Measurements from ENCODE around the gene ACTL8. TPM values are rescaled to one million over a fixed set of nuclear protein-coding genes. Genes with fewer than 3 reads are reported as not detected.
A peak's percentile ranks its signal among the peaks of the same experiment; 100 is the strongest.

Gene ACTL8
- total RNA-seq, 1 donor from 2014 or later = not detected

GRCh38 chr1:17825273-17826164 lies 70.4 kb downstream of the ACTL8 start:
- H3K27me3 Mint-ChIP-seq (ENCODE audit: insufficient read depth, low read depth) = peaks cover 5% of the 10 kb centered on the region
- Histone ChIP-seq H2AFZ (replicated peaks) (peak overlapping the region; percentile 29), H3K4me1 (peaks cover 5% of the 10 kb centered on the region), H4K20me1 (ENCODE audit: low read depth) (no peaks in the 10 kb centered on the region), H3K27me3 (no peaks in the 10 kb centered on the region), H3K9ac (no peak overlapping the region), H3K4me2 (no peak overlapping the region), H3K4me3 (no peak overlapping the region), H3K27ac (no peak overlapping the region), H3K79me2 (ENCODE audit: low read depth) (no peaks in the 10 kb centered on the region), H3K36me3 (no peaks in the 10 kb centered on the region), H3F3A (ENCODE audit: low read depth) (no peaks in the 10 kb centered on the region), H3K9me3 (ENCODE audit: low read depth) (no peaks in the 10 kb centered on the region)
- TF ChIP-seq EZH2phosphoT487 (IDR thresholded peaks at IDR 0.05) (no peak), EZH2 (IDR thresholded peaks at IDR 0.05) (no peak)
- no peak overlapping the region for H3K4me3 Mint-ChIP-seq
- H3K9me3 Mint-ChIP-seq = no peaks in the 10 kb centered on the region
- no peak overlapping the region for H3K27ac Mint-ChIP-seq
- H3K36me3 Mint-ChIP-seq = no peaks in the 10 kb centered on the region
- no peaks in the 10 kb centered on the region for H3K4me1 Mint-ChIP-seq
- no peak for DNase-seq (ENCODE audit: low spot score)

GRCh38 chr1:17826165-17826488 lies 71.0 kb downstream of the ACTL8 start:
- Histone ChIP-seq H3K27ac (no peak overlapping the region), H2AFZ (replicated peaks) (no peak overlapping the region), H3K36me3 (no peaks in the 10 kb centered on the region), H3K79me2 (ENCODE audit: low read depth) (no peaks in the 10 kb centered on the region), H4K20me1 (ENCODE audit: low read depth) (peaks cover 5% of the 10 kb centered on the region), H3K9ac (no peak overlapping the region), H3K4me2 (no peak overlapping the region), H3F3A (ENCODE audit: low read depth) (no peaks in the 10 kb centered on the region), H3K4me3 (no peak overlapping the region), H3K27me3 (no peaks in the 10 kb centered on the region), H3K9me3 (ENCODE audit: low read depth) (no peaks in the 10 kb centered on the region), H3K4me1 (peaks cover 5% of the 10 kb centered on the region)
- TF ChIP-seq EZH2phosphoT487 (IDR thresholded peaks at IDR 0.05) = no peak
- TF ChIP-seq CTCF (IDR thresholded peaks at IDR 0.05) = peak; percentile 79
- no peaks in the 10 kb centered on the region for H3K4me1 Mint-ChIP-seq
- peak; percentile 74 for DNase-seq (ENCODE audit: low spot score)
- H3K36me3 Mint-ChIP-seq = no peaks in the 10 kb centered on the region
- H3K27ac Mint-ChIP-seq = no peak overlapping the region
- no peaks in the 10 kb centered on the region for H3K9me3 Mint-ChIP-seq
- no peak overlapping the region for H3K4me3 Mint-ChIP-seq
- H3K27me3 Mint-ChIP-seq (ENCODE audit: insufficient read depth, low read depth) = peaks cover 8% of the 10 kb centered on the region

- Histone ChIP-seq H3K4me1 (peaks cover 5% of the 10 kb centered on the region), H3K9ac (no peak overlapping the region), H3K9me3 (ENCODE audit: low read depth) (no peaks in the 10 kb centered on the region), H3K27ac (no peak overlapping the region), H3K4me3 (no peak overlapping the region), H4K20me1 (ENCODE audit: low read depth) (peaks cover 18% of the 10 kb centered on the region), H2AFZ (replicated peaks) (no peak overlapping the region), H3K4me2 (no peak overlapping the region), H3K79me2 (ENCODE audit: low read depth) (no peaks in the 10 kb centered on the region), H3K36me3 (no peaks in the 10 kb centered on the region), H3F3A (ENCODE audit: low read depth) (no peaks in the 10 kb centered on the region), H3K27me3 (no peaks in the 10 kb centered on the region)
- TF ChIP-seq EZH2 (IDR thresholded peaks at IDR 0.05) = no peak
- TF ChIP-seq CTCF (IDR thresholded peaks at IDR 0.05) = no peak
- no peak for TF ChIP-seq EZH2phosphoT487 (IDR thresholded peaks at IDR 0.05)
- Mint-ChIP-seq H3K9me3 (no peaks in the 10 kb centered on the region), H3K36me3 (no peaks in the 10 kb centered on the region), H3K4me3 (no peak overlapping the region), H3K27ac (no peak overlapping the region), H3K4me1 (peaks cover 3% of the 10 kb centered on the region), H3K27me3 (ENCODE audit: insufficient read depth, low read depth) (peaks cover 23% of the 10 kb centered on the region)
- no peak for DNase-seq (ENCODE audit: low spot score)
Observed at GRCh38 chr1:17828991-17829390, 73.9 kb downstream of the ACTL8 start.

- Histone ChIP-seq H3K79me2 (ENCODE audit: low read depth) (no peaks in the 10 kb centered on the region), H3K9me3 (ENCODE audit: low read depth) (no peaks in the 10 kb centered on the region), H3F3A (ENCODE audit: low read depth) (no peaks in the 10 kb centered on the region), H4K20me1 (ENCODE audit: low read depth) (peaks cover 18% of the 10 kb centered on the region), H2AFZ (replicated peaks) (no peak overlapping the region), H3K36me3 (no peaks in the 10 kb centered on the region), H3K27ac (no peak overlapping the region), H3K4me3 (no peak overlapping the region), H3K4me1 (peaks cover 5% of the 10 kb centered on the region), H3K27me3 (no peaks in the 10 kb centered on the region), H3K4me2 (no peak overlapping the region), H3K9ac (no peak overlapping the region)
- H3K27ac Mint-ChIP-seq = no peak overlapping the region
- no peak for DNase-seq (ENCODE audit: low spot score)
- H3K9me3 Mint-ChIP-seq = no peaks in the 10 kb centered on the region
- TF ChIP-seq EZH2 (IDR thresholded peaks at IDR 0.05) (no peak), CTCF (IDR thresholded peaks at IDR 0.05) (no peak), EZH2phosphoT487 (IDR thresholded peaks at IDR 0.05) (no peak)
- H3K4me1 Mint-ChIP-seq = peaks cover 3% of the 10 kb centered on the region
- H3K27me3 Mint-ChIP-seq (ENCODE audit: insufficient read depth, low read depth) = peaks cover 23% of the 10 kb centered on the region
- H3K4me3 Mint-ChIP-seq = no peak overlapping the region
- H3K36me3 Mint-ChIP-seq = no peaks in the 10 kb centered on the region
Observed at GRCh38 chr1:17829579-17829978, 74.4 kb downstream of the ACTL8 start.

All from neural progenitor cell (in vitro differentiated cells).